HG03565 (cell line): ENCODE results near the gene PCK2.
"Not testable (repeated sequence)": the region's sequence is repeated elsewhere in the genome, so short reads cannot be mapped to it uniquely, and the experiment has no call there.

Experiments used
- ATAC-seq: cut with Tn5 transposase; IDR thresholded peaks from one replicate; pipeline ENCODE4 v1.9.1; 2021; ENCODE audit warnings: mild to moderate bottlenecking, moderate library complexity; ENCODE audit not compliant: unreplicated experiment

PCK2 gene

GRCh38 chr14:24093901-24094840 is at the start of gene PCK2:
Gene PCK2 (plus strand): TSS chr14:24094311. CDS start chr14:24094406, 95 bp downstream.
- peak; percentile 23 for ATAC-seq

- not testable (repeated sequence) for ATAC-seq
These were observed 45.1 kb upstream of the PCK2 start for GRCh38 chr14:24049002-24049401.

GRCh38 chr14:24050753-24051152 is 43.4 kb upstream of the PCK2 start:
- not testable (repeated sequence) for ATAC-seq

- ATAC-seq = no peak
These were observed 42.8 kb upstream of the PCK2 start for GRCh38 chr14:24051176-24051788.

- no peak for ATAC-seq
These were observed 42.1 kb upstream of the PCK2 start, which contains the start of gene CARMIL3 for GRCh38 chr14:24051789-24052655. Gene CARMIL3 (plus strand): TSS chr14:24052009. CDS start chr14:24052154, 145 bp downstream.

GRCh38 chr14:24052656-24053547 is 41.2 kb upstream of the PCK2 start:
- no peak for ATAC-seq

- no peak for ATAC-seq
These were observed 40.4 kb upstream of the PCK2 start for GRCh38 chr14:24053548-24054323.

- no peak for ATAC-seq
These were observed 39.8 kb upstream of the PCK2 start for GRCh38 chr14:24054324-24054641.

GRCh38 chr14:24054646-24055045 is 39.5 kb upstream of the PCK2 start:
- no peak for ATAC-seq

- ATAC-seq = no peak
These were observed 37.9 kb upstream of the PCK2 start for GRCh38 chr14:24055971-24056799.

- no peak for ATAC-seq
These were observed 37.3 kb upstream of the PCK2 start for GRCh38 chr14:24056800-24057184.

GRCh38 chr14:24057271-24057670 is 36.8 kb upstream of the PCK2 start:
- no peak for ATAC-seq

GRCh38 chr14:24057867-24058259 is 36.2 kb upstream of the PCK2 start:
- no peak for ATAC-seq

- peak; percentile 49 for ATAC-seq
These were observed 35.7 kb upstream of the PCK2 start for GRCh38 chr14:24058260-24058950.

- ATAC-seq = no peak
These were observed 35.1 kb upstream of the PCK2 start for GRCh38 chr14:24058951-24059475.

GRCh38 chr14:24059841-24060388 is 34.2 kb upstream of the PCK2 start:
- ATAC-seq = no peak

- ATAC-seq = no peak
These were observed 33.7 kb upstream of the PCK2 start for GRCh38 chr14:24060443-24060842.
